ENCODE measurements around the gene PLEKHA7.

The PLEKHA7 gene

DNA sequence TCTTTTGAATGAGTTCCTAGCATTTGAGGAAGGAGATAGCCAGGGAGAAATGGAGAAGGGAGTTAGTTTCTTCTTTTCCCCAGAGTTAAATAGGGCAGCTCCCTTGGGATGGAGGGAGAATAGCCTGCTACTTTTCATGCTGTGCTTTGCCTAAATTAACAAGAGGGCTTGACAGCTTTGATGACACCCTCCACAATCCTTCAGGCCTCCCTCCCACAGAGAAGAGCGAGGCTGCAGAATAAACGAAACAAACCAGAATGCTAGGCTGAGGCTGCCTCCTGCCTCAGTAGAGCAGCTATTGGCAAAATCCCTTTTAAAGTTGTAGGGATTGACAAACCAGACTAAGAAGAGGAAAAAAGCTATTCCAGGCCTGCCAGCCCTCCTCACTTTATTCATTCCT, 181.2 kb downstream of the PLEKHA7 start:
- no peak for FAIRE-seq

GRCh38 chr11:16832193-16832539, 182.0 kb downstream of the PLEKHA7 start:
- FAIRE-seq = no peak

- FAIRE-seq = no peak
Observed at GRCh38 chr11:16831316-16832192, 182.7 kb downstream of the PLEKHA7 start.

GRCh38 chr11:16827139-16827538, 187.1 kb downstream of the PLEKHA7 start:
- FAIRE-seq = no peak

- no peak for FAIRE-seq
Observed at GRCh38 chr11:16825968-16826367, 188.2 kb downstream of the PLEKHA7 start.

GRCh38 chr11:16825101-16825500, 189.1 kb downstream of the PLEKHA7 start:
- FAIRE-seq = no peak

DNA sequence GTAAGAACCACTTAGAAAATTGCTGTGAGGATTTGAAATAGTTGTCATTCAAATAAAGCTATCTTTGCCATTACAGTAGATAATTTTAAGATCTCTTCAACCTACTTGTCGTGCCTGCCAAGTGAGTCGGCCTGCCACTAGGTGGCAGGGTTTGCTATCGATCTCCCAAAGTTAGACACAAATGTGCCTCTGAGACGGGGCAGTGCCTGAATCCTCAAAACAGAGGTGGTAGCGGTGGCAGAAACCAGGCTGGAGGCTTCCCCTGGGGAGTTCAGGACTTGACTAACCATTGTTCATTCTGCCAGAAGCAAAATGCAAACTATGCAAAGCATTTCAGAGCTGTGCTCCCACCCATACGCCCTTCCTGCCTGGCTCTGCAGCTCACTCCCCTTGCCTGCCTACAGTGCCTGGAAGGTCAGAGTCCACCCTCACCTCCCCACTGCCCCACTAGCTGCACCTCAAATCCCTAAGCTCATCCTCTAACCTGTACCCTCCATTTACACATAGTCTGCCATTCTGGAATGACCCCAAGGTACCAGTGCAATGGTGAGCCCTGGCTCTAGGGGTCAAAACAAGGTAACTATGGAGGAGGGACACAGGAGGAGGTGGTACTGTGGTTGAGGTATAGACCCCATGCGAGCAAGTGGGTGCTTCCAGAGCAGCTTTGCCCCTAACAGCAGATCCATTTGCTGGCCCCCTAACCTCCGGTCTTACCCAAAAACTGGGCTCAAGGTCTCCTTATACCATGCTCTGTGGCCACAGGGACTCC, 193.7 kb downstream of the PLEKHA7 start:
- FAIRE-seq = no peak

DNA sequence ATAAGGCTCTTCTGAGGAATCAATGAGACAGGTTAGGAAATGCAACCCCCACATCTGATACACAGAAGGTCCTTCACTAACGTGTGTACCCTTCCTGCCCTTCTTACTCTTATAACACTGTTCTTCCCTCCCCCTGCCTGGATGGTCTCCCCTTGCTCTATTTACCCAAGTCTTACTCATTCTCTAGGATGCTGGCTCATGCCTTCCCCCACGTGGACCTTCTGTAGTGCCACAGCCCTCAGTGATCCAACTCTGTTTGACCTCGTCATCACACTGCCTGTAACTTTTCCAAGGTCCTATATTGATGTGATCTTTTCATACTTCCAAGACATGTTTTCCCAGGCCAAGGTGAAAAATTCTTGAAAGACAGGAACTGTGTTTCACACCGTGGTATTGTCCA, 195.9 kb downstream of the PLEKHA7 start:
- no peak for FAIRE-seq

DNA sequence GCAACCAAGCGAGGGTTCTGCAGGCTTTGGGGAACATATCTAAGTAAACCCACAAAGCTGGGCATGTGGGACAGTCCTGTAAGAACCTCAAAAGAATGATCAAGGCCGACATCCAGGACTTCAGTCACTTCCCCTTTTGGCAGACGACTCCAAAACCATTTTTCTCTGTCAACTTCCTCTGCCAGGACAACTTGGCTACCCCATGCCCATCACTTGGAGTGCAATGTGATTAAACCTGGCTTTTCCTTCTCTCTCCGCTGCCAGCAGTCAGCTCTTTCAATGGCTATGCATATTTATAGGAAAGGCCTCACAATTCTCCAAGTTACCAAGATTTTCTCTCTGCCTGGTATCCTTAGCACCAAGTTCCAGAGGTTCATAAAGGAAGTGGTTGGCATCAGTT, 196.9 kb downstream of the PLEKHA7 start:
- FAIRE-seq = no peak

GRCh38 chr11:16816358-16817270, 197.6 kb downstream of the PLEKHA7 start:
- FAIRE-seq = no peak

DNA sequence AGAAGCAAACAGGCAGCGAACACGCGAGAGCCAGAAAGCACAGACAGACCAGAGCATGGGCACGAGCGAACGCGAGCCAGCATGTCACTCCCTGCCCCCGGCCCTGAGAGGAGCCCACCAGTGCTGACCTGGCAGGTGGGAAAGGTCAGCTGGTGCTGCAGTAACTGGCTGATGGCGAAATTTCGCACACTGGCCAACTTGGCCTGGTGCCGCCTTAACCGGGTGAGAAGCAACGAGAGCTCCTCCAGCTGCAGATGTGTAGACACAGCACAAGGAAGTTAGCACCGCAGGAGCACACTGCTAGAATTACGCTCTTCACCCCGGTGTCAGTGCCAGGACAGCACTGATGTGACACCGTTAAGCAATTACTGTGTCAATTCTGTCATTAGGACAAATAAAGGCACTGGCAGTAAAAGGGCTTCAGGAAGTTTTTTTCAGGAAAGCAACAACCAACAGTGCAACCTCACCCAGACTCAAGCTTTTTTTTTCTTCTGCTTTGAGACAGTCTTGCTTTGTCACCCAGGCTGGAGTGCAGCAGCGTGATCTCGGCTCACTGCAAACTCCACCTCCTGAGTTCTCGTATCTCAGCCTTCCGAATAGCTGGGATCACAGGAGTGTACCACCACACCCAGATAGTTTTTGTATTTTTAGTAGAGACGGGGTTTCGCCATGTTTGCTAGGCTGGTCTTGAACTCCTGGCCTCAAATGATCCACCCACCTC, 199.0 kb downstream of the PLEKHA7 start:
- FAIRE-seq = no peak

DNA sequence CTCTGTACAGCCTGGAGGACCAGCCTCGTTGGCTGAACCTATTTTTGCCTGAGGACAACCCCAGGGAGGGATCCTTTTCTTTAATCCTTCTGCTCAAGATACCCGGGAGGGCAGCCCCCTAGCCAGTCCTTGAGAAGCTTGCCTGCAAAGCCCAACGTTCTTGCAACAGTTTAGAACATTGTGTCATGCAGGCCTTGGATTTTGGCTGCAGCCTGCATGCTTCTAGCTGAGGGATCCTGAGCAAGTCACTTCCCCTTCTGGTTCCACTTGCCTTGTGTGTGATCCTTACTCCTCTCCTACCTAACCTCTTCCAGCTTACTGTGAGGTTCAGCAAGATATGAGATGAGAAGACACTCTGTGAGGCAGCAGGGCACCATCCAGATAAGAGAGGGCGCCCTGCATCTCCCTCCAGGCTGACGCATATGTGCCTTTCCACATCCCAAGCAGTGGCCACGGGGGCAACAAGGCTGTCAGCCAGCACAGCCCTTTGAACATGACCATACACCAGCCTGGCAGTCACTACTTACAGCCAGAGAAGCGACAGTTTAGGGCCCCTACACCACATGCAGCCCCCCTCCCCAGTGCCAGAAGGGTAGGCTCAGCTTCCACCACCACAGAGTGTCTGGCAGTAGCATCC, 199.7 kb downstream of the PLEKHA7 start:
- no peak for FAIRE-seq

GRCh38 chr11:16813126-16813525, 201.1 kb downstream of the PLEKHA7 start:
- FAIRE-seq = no peak

- no peak for FAIRE-seq
Observed at GRCh38 chr11:16812274-16812673, 201.9 kb downstream of the PLEKHA7 start.

DNA sequence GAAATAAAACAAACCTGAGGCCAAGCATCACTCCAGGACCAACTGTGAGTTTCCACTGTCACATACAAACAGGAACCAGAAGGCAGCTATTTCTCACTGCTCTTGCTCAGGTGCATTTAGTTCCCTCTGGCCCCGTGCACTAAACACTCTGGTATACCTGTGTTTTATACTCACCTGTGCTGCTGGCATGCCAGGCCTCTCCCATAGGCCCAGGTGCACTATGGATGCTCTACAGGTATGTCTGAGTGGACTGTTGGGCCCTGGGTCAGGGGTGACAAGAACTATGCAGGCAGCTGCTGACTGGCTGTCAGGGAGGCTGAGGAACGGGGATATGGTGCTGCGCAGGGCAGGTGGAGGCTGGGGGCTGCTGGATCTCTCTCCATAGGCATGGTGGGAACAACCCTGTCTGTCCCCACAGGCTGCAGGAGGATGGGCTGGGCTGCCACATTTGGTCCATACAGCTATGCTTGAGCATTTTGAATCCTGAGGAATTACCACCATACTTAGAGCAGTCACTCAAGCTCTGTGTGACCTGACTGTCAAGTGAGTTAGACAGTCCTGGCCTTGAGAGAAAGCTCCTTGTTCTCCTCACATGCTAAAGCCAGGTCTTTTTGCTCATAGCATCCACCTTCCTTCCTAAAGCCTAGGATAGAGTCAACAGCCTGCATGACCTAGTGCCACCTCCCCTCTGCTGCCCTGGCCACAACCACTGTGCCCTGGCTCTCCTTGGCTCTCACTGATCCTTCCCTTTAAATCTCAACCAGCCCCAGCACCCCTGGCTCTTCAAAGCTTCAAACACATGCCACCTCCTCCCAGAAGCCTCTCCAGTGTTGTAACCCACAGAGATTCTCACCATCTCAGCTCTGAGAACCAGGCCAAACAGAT, 202.8 kb downstream of the PLEKHA7 start:
- no peak for FAIRE-seq

DNA sequence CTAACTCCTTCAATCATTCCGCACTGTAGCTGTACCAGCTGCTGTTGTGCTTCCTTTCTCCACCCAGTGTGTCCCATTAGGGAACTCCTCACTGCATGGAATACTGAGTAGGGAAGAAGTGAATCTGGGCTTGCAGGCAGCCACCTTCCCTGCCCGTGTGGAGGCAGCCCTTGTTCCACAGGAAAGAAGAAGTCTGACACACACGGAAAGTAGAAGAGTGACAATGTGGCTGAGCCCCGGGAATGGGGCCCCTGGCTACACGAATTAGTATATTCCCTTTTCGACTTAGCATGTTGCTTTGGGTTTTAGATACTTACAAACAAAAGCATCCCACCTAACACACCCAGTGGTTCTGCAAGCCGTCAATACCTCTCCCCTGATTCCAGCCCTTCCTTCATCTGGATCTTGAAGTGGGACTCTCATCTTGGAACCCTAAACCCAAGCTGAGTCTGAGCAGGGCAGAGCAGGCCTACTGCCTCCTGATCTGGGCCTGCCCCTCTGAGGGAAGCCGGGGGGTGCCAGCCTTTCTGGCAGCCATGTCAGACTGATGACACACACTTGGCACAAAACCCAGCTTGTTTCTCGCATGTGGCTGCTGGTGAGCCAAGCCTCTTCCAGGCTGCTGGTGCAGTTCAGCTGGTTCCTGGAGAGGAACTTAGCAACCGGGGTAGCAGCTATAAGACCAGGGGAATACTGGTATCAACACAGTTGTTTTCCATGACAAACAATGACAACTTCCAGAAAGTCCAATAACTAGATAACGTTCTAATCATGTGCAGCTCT, 204.1 kb downstream of the PLEKHA7 start:
- no peak for FAIRE-seq

DNA sequence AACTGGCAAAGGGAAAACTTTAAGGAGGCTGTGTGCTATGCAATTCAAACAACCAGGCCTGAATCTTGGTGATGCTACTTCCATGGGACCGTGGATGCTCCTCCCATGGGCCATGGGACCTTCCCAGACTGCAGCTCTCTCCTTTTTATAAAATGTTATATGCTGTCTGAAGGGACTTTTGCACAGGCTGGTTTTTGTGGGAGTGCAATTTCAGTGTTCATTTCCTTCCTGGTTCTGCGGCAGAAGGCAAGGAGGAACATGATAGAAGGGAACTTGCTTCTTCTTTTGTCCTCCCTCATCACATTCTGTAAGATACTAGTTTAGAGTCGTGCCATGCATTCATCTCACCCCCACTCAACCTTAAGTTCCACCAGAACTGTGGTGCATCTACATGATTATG, 206.9 kb downstream of the PLEKHA7 start:
- FAIRE-seq = no peak

GRCh38 chr11:16806791-16807190, 207.4 kb downstream of the PLEKHA7 start:
- no peak for FAIRE-seq

DNA sequence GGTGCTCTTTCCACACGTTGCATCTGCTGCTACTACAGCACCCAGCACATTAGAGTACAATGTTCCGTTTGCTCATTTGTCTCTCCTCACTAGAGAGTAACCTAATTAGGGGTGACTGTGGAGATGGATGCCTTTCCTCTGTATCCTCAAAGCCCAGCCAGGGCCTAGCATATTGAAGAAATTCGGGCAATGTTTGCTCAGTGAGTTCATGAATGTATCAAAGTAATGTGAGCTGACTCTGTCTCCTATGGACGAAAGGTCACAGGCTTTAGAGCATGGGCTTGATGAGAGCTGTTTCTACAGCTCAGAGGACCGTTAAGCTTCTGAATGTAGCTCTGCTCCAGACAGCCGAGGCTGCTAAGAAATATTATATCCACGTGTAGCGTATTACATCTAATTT, 208.3 kb downstream of the PLEKHA7 start:
- no peak for FAIRE-seq
